ENCODE results near the gene U2AF1L4.

U2AF1L4 gene

DNA sequence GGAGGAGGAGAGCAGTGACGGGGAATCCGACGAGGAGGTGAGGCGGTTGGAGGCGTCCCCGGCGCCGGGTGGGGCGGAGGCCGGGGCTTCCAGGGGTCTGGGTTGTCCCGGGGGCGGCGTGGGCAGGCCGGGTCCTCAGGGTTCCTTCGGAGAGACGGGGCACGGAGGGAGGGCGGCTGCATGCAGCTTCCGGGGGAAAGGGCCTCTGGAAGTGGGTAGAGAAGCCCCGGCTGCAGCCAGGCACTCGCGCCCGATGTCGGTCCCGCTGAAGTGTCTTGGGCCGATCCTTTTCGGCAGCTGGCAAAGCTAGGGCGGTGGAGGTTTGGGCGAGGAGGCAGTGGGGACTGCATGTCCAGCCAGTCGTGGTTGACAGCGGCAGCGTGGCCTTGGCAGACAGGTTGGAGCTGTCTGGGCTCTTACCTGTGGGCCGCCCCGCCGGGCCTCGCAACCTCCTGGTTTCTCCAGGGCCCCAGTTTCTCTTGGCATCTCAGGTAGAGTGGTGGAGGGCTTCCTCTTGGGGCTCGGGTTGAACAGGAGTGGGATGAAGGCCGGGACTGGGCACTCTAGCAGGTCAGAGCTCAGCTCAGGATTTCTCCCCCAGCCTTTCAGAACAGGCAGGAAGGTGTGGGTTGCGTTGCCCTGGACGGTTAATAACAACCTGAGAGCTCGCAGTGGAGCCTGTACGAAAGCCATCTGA is 26.7 kb downstream of the U2AF1L4 start:
- TF ChIP-seq, protein P1, sequence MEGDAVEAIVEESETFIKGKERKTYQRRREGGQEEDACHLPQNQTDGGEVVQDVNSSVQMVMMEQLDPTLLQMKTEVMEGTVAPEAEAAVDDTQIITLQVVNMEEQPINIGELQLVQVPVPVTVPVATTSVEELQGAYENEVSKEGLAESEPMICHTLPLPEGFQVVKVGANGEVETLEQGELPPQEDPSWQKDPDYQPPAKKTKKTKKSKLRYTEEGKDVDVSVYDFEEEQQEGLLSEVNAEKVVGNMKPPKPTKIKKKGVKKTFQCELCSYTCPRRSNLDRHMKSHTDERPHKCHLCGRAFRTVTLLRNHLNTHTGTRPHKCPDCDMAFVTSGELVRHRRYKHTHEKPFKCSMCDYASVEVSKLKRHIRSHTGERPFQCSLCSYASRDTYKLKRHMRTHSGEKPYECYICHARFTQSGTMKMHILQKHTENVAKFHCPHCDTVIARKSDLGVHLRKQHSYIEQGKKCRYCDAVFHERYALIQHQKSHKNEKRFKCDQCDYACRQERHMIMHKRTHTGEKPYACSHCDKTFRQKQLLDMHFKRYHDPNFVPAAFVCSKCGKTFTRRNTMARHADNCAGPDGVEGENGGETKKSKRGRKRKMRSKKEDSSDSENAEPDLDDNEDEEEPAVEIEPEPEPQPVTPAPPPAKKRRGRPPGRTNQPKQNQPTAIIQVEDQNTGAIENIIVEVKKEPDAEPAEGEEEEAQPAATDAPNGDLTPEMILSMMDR (conservative IDR thresholded peaks at IDR 0.05): no peak
- TF ChIP-seq ZFX (IDR thresholded peaks at IDR 0.05): peak; percentile 79; the same call in 1 of the 2 replicates
- peak overlapping the region; percentile 92 for H3K27ac ChIP-seq

DNA sequence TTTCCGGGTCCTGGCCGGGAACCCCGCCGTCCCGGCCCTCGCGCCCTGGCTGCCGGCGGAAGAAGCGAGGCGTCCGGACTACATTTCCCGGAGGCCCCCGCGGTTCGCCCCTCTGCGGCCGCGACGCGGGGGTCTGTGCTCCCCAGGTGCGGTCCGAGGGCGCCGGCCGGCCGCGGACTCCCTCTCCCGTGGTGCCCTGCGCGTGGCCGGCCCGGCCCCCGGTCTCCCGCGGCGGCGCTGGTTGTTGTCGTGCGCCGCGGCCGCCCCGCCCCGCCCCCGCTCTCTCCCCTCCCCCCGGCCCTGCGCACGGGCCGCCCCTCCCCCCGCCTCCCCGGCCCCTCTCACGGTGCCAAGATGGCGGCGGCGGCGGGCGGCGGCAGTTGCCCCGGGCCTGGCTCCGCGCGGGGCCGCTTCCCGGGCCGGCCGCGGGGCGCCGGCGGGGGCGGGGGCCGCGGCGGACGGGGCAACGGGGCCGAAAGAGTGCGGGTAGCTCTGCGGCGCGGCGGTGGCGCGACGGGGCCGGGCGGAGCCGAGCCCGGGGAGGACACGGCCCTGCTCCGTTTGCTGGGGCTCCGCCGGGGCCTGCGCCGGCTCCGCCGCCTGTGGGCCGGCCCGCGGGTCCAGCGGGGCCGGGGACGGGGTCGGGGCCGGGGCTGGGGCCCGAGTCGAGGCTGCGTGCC is 27.4 kb downstream of the U2AF1L4 start, which contains the start of gene KMT2B:
KMT2B (plus strand) TSS at position 339 of the 680 bp plus-strand sequence; CDS start at position 355, 16 bp downstream.
- peak; percentile 91 for TF ChIP-seq ZFX (IDR thresholded peaks at IDR 0.05)
- TF ChIP-seq, protein P1 (conservative IDR thresholded peaks at IDR 0.05): no peak

DNA sequence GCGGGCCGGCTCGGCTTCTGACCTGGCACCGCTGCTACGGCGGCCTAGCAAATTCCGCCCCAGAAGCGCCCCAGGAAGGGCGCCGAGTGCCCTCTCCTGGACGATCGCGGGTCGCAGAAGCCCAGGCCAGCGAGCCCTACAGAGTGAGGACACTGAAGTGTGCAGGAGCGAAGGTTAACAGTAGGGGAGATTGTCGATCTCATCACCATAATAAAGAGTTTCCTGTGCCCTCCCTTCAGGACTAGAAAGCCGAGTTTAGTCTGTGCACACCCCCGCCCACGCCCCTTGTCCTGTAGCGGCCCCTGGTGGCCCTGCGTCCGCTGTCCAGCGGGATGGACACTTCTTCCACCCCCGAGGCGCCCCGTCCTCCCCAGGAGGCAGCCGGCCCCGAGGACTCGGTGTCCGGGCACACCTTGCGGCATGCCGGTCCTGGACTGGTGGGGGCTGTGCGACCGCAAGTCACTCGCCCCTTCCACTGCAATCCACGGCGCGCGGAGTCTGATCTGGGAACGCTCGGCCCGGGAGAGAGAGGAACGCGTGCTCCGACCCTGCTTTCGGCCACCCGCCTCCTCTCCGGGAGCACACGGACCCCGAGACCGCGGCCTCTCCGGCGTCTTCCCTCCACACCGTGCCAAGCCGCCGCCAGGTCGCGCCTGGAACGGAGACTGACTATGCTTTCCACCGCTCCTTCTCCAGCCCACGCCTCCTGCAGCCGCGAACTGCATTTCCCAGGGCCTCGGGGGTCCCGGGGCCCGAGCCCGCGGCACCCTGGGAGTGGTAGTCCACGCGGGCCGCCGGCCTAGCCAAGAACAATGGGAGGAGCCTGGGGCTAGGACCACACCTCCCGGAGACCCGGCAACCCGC is 28.2 kb downstream of the U2AF1L4 start:
- H3K27ac ChIP-seq: peak overlapping the region; percentile 92
- peak; percentile 85; the same call in 1 of the 2 replicates for TF ChIP-seq ZFX (IDR thresholded peaks at IDR 0.05)
- TF ChIP-seq, protein P1 (conservative IDR thresholded peaks at IDR 0.05): peak; percentile 98

More for the DNA sequence above, 27.4 kb downstream of the U2AF1L4 start, which contains the start of gene KMT2B:
- peak within 1 kb of the TSS; percentile 92 for H3K27ac ChIP-seq

DNA sequence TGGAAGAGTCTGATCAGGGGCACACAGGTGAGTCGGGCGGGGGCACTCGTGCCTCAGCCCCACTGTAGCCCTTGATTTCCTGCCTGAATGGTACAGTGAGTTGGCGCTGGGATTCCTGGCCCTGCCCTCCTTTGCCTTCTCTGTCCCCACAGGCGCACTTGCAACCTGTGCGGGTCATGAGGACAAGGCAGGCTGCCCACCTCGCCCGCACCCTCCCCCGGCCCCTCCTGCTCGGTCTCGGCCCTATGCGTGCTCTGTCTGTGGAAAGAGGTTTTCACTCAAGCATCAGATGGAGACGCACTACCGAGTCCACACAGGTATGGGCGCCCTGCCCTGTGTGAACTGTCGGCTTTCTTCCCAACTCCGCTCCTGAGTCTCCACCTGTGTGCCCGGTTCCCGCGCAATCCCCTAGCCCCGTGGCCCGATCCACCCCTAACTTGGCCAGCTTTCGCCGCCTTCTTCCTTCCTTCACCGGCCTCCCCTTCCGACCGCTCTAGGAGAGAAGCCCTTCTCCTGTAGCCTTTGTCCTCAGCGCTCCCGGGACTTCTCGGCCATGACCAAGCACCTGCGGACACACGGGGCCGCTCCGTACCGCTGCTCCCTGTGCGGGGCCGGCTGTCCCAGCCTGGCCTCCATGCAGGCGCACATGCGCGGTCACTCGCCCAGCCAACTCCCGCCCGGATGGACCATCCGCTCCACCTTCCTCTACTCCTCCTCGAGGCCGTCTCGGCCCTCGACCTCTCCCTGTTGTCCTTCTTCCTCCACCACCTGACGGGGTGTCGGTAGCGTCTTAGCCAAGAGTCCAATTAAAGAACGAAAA is 29.0 kb downstream of the U2AF1L4 start:
- TF ChIP-seq, protein P1 (conservative IDR thresholded peaks at IDR 0.05): no peak
- TF ChIP-seq ZFX (IDR thresholded peaks at IDR 0.05): no peak; the same call in 1 of the 2 replicates
- peak overlapping the region; percentile 92 for H3K27ac ChIP-seq

DNA sequence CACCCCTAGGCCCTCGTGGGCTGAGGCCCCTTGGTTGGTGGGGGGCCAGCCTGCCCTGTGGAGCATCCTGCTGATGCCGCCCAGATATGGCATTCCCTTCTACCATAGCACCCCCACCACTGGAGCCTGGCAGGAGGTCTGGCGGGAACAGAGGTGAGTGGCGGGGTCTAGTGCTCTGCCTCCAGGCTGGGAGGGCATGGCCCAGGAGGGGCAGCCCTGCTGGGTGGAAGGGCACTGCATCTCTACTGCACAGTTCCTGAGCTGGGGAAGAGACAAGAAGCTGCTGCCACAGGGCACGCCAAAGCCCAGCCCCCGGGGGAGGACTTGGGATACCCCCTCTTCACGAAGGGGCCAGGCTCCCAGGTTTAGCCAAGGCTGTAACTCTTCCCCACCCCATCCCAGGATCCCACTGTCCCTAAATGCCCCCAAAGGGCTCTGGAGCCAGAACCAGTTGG is 29.8 kb downstream of the U2AF1L4 start:
- H3K27ac ChIP-seq: peak overlapping the region; percentile 92
- TF ChIP-seq, protein P1 (conservative IDR thresholded peaks at IDR 0.05): no peak
- no peak for TF ChIP-seq ZFX (IDR thresholded peaks at IDR 0.05)

- no peak overlapping the region; the same call in 1 of the 2 replicates for H3K27ac ChIP-seq
Observed at GRCh38 chr19:35714601-35715354, 30.4 kb downstream of the U2AF1L4 start.

More at GRCh38 chr19:35714601-35715354, 30.4 kb downstream of the U2AF1L4 start:
- TF ChIP-seq ZFX (IDR thresholded peaks at IDR 0.05): no peak
- TF ChIP-seq, protein P1 (conservative IDR thresholded peaks at IDR 0.05): no peak

Data from C4-2B (cell line).